ENCODE data around the gene GDI2.

DNA sequence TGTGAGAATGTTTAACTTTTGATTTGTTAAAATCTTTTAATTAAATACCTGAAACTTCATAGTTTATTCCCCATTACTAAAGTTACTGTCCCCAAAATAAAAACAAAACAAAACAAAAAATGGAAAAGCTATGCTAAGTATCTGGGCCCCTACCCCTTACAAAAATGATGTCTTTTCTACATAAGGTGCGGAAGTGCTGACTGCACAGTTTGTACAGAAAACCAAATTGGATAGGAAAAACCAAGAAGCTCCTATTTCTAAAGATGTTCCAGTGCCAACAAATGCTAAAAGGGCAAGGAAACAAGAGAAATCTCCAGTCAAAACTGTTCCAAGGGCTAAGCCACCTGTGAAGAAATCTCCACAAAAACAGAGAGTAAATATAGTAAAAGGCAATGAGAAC is 78.1 kb downstream of the GDI2 start:
- TF ChIP-seq, protein P1, sequence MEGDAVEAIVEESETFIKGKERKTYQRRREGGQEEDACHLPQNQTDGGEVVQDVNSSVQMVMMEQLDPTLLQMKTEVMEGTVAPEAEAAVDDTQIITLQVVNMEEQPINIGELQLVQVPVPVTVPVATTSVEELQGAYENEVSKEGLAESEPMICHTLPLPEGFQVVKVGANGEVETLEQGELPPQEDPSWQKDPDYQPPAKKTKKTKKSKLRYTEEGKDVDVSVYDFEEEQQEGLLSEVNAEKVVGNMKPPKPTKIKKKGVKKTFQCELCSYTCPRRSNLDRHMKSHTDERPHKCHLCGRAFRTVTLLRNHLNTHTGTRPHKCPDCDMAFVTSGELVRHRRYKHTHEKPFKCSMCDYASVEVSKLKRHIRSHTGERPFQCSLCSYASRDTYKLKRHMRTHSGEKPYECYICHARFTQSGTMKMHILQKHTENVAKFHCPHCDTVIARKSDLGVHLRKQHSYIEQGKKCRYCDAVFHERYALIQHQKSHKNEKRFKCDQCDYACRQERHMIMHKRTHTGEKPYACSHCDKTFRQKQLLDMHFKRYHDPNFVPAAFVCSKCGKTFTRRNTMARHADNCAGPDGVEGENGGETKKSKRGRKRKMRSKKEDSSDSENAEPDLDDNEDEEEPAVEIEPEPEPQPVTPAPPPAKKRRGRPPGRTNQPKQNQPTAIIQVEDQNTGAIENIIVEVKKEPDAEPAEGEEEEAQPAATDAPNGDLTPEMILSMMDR (IDR thresholded peaks at IDR 0.05) = no peak
- TF ChIP-seq POLR2A (IDR thresholded peaks at IDR 0.05) = no peak

Measured in adrenal gland (tissue), 5 donors.